Gastrocnemius medialis (tissue), 4 donors: Measurements from ENCODE around the gene TIMM8A. TPM values are rescaled to one million over a fixed set of nuclear protein-coding genes. Genes with fewer than 3 reads are reported as not detected.

ENCODE experiments used
- ATAC-seq, 2 donors: fragments of 150-250 bp; one replicate each; pipeline ENCODE4 v1.9.1; 2016
- DNase-seq, 2 donors: peaks; one replicate each; pipeline ENCODE4 v3.0.0-alpha.2; 2019
- H3K27ac ChIP-seq, 4 donors: fragments of 200-600 bp; sonication (generic); 1 replicate in 1 of 4; 2 replicates in 3 of 4; pipeline ENCODE4 v1.5.1; 2016 to 2018; ENCODE audit warnings: mild to moderate bottlenecking in 2 of 4, moderate library complexity in 1 of 4
- H3K27me3 ChIP-seq, 3 donors: fragments of 200-600 bp; sonication (generic) in 2 of 3; 1 replicate in 1 of 3; 2 replicates in 2 of 3; pipeline versions ENCODE4 v1.5.1 to v1.6.0; 2016 to 2019; ENCODE audit warnings: mild to moderate bottlenecking in 1 of 3, moderate library complexity in 1 of 3
- H3K36me3 ChIP-seq, 2 donors: fragments of 200-600 bp; sonication (generic) in 1 of 2; one replicate each; pipeline ENCODE4 v1.5.1; 2017 to 2018
- H3K4me1 ChIP-seq, 2 donors: fragments of 200-600 bp; sonication (generic) in 1 of 2; one replicate each; pipeline ENCODE4 v1.5.1; 2016 to 2017; ENCODE audit warnings: mild to moderate bottlenecking in 2 of 2
- H3K4me3 ChIP-seq, 4 donors: fragments of 200-600 bp; sonication (generic) in 3 of 4; 1 replicate in 1 of 4; 2 replicates in 3 of 4; pipeline ENCODE4 v1.5.1; 2016 to 2019; ENCODE audit warnings: mild to moderate bottlenecking in 2 of 4
- H3K9me3 ChIP-seq, 3 donors: fragments of 200-600 bp; sonication (generic) in 2 of 3; 1 replicate in 1 of 3; 2 replicates in 2 of 3; pipeline ENCODE4 v1.5.1; 2016 to 2019
- CTCF ChIP-seq, 5 experiments: fragments of 450-650 bp in 3 of 5; fragments of 200-600 bp in 2 of 5; sonication (generic) in 2 of 5; IDR thresholded peaks in 4 of 5; conservative IDR thresholded peaks in 1 of 5; 1 replicate in 4 of 5; 2 replicates in 1 of 5; pipeline ENCODE4 v1.5.1; 2016 to 2019; ENCODE audit warnings: antibody characterized with exemption in 5 of 5, mild to moderate bottlenecking in 3 of 5, moderate library complexity in 3 of 5
- POLR2A ChIP-seq, 2 donors: fragments of 450-650 bp; IDR thresholded peaks; one replicate each; pipeline ENCODE4 v1.6.1; 2017; ENCODE audit warnings: antibody characterized with exemption in 2 of 2, mild to moderate bottlenecking in 2 of 2, moderate library complexity in 2 of 2
- in situ Hi-C, 4 donors: fragments of 200-750 bp; cut with MboI; loops; one replicate each; pipeline versions ENCODE4 v1.15.0 to v1.8.0; 2017; ENCODE audit warnings: low sequenced_read_pairs in 4 of 4
- intact Hi-C: fragments of 100-400 bp; cut with DNase I; formaldehyde crosslinking; loops from one replicate; pipeline ENCODE4 v1.15.1; 2023; ENCODE audit warnings: low total_unique reads
- total RNA-seq, 4 donors: library from RNA; depleted of rRNA; stranded (reverse); fragments of >200 nt; gene quantifications; one replicate each; pipeline versions ENCODE4 v1.1.0 to v1.2.3, GENCODE V29; 2016

TIMM8A gene
- 1 to 10 TPM; 1.9 to 9.5 (median 4.9) TPM for total RNA-seq

- DNase-seq (peak; percentile 75), ATAC-seq (peak; percentile 92 to 96)
- intact Hi-C loops (loop anchor here (1.0 to 5.0 kb wide), 2 partner anchors 43 to 251 kb away; partner anchors contain the start of genes CENPI and RPL36A), in situ Hi-C loops (no loop called here)
- no peaks in the 10 kb centered on the region for H3K27me3 ChIP-seq
- TF ChIP-seq POLR2A (IDR thresholded peaks at IDR 0.05) (peak; percentile 53 to 65), CTCF (IDR thresholded peaks at IDR 0.05 in 4 of 5, conservative IDR thresholded peaks at IDR 0.05 in 1 of 5) (no peak)
- H3K36me3 ChIP-seq: no peaks in the 10 kb centered on the region
- peaks cover 0 to 3% of the 10 kb centered on the region in 2 donors for H3K4me1 ChIP-seq
- H3K4me3 ChIP-seq: peak within 1 kb of the TSS; percentile 71 to 87 (median 72)
- H3K9me3 ChIP-seq: no peaks in the 10 kb centered on the region
- peak within 1 kb of the TSS; percentile 85 to 97 (median 91) for H3K27ac ChIP-seq
Observed at GRCh38 chrX:101348452-101349192, at the start of gene TIMM8A. TIMM8A (minus strand) TSS chrX:101348742; CDS start chrX:101348664, 78 bp downstream.

GRCh38 chrX:101397779-101398178, 49.2 kb upstream of the TIMM8A start:
- TF ChIP-seq CTCF (IDR thresholded peaks at IDR 0.05 in 4 of 5, conservative IDR thresholded peaks at IDR 0.05 in 1 of 5) (no peak), POLR2A (IDR thresholded peaks at IDR 0.05) (no peak)
- Histone ChIP-seq H3K27me3 (no peaks in the 10 kb centered on the region), H3K4me1 (no peaks in the 10 kb centered on the region), H3K4me3 (no peak overlapping the region), H3K36me3 (peaks cover 0 to 4% of the 10 kb centered on the region in 2 donors), H3K27ac (no peak overlapping the region), H3K9me3 (no peaks in the 10 kb centered on the region)
- no peak for ATAC-seq
- DNase-seq: no peak
- intact Hi-C loops (no loop called here), in situ Hi-C loops (no loop called here)

- Histone ChIP-seq H3K27me3 (no peaks in the 10 kb centered on the region), H3K27ac (no peak overlapping the region), H3K4me3 (no peak overlapping the region), H3K9me3 (no peaks in the 10 kb centered on the region), H3K4me1 (no peaks in the 10 kb centered on the region), H3K36me3 (peaks cover 0 to 4% of the 10 kb centered on the region in 2 donors)
- intact Hi-C loops (no loop called here), in situ Hi-C loops (no loop called here)
- peak in 1 of 2 donors; percentile 36 for ATAC-seq
- TF ChIP-seq CTCF (IDR thresholded peaks at IDR 0.05 in 4 of 5, conservative IDR thresholded peaks at IDR 0.05 in 1 of 5): no peak
- TF ChIP-seq POLR2A (IDR thresholded peaks at IDR 0.05): no peak
- no peak for DNase-seq
Observed at GRCh38 chrX:101395789-101396188, 47.2 kb upstream of the TIMM8A start.

GRCh38 chrX:101394372-101394771, 45.8 kb upstream of the TIMM8A start:
- intact Hi-C loops (no loop called here), in situ Hi-C loops (no loop called here)
- Histone ChIP-seq H3K27me3 (no peaks in the 10 kb centered on the region), H3K27ac (no peak overlapping the region), H3K36me3 (peaks cover 0 to 4% of the 10 kb centered on the region in 2 donors), H3K9me3 (no peaks in the 10 kb centered on the region), H3K4me3 (no peak overlapping the region), H3K4me1 (no peaks in the 10 kb centered on the region)
- no peak for TF ChIP-seq POLR2A (IDR thresholded peaks at IDR 0.05)
- ATAC-seq: no peak
- DNase-seq: no peak

- no peak for DNase-seq
- intact Hi-C loops: no loop called here
- H3K4me3 ChIP-seq: no peak overlapping the region
- no peak for TF ChIP-seq CTCF (IDR thresholded peaks at IDR 0.05 in 4 of 5, conservative IDR thresholded peaks at IDR 0.05 in 1 of 5)
- TF ChIP-seq POLR2A (IDR thresholded peaks at IDR 0.05): no peak
- peaks cover 0 to 4% of the 10 kb centered on the region in 2 donors for H3K36me3 ChIP-seq
- no peak overlapping the region for H3K27ac ChIP-seq
- H3K9me3 ChIP-seq: no peaks in the 10 kb centered on the region
- H3K27me3 ChIP-seq: no peaks in the 10 kb centered on the region
- in situ Hi-C loops: no loop called here
- H3K4me1 ChIP-seq: no peaks in the 10 kb centered on the region
- ATAC-seq: no peak
Observed at GRCh38 chrX:101393530-101394305, 45.2 kb upstream of the TIMM8A start.
